Stomach (tissue), 9 donors: ENCODE data around the gene DCAF11. TPM values are rescaled to one million over a fixed set of nuclear protein-coding genes. Genes with fewer than 3 reads are reported as not detected.

Experiments
- DNase-seq, 2 donors: peaks; one replicate each; pipeline versions ENCODE4 v3.0.0 to v3.0.0-alpha.2; 2013 to 2019
- H3K27ac ChIP-seq, 5 donors: fragments of 200-600 bp in 4 of 5; sonication (generic) in 4 of 5; one replicate each; pipeline ENCODE4 v1.5.1; 2013 to 2019; ENCODE audit warnings: mild to moderate bottlenecking in 1 of 5, moderate library complexity in 1 of 5
- H3K27me3 ChIP-seq, 3 donors: fragments of 200-600 bp; sonication (generic); one replicate each; pipeline ENCODE4 v1.5.1; 2017 to 2019; ENCODE audit warnings: mixed run types in 1 of 3
- H3K36me3 ChIP-seq, 4 donors: fragments of 200-600 bp; sonication (generic); 1 replicate in 3 of 4; 2 replicates in 1 of 4; pipeline ENCODE4 v1.5.1; 2016 to 2019
- H3K4me1 ChIP-seq, 4 donors: fragments of 200-600 bp; sonication (generic); one replicate each; pipeline ENCODE4 v1.5.1; 2016 to 2019
- H3K4me3 ChIP-seq, 4 donors: fragments of 200-600 bp; sonication (generic) in 3 of 4; one replicate each; pipeline ENCODE4 v1.5.1; 2016 to 2019; ENCODE audit warnings: mild to moderate bottlenecking in 1 of 4
- H3K9me3 ChIP-seq, 4 donors: fragments of 200-600 bp; sonication (generic); one replicate each; pipeline ENCODE4 v1.5.1; 2016 to 2019
- CTCF ChIP-seq, 7 experiments: fragments of 450-650 bp in 4 of 7; fragments of 200-600 bp in 3 of 7; sonication (generic) in 3 of 7; IDR thresholded peaks; one replicate each; pipeline ENCODE4 v1.5.1; 2016 to 2019; ENCODE audit warnings: antibody characterized with exemption in 7 of 7, control low read depth in 2 of 7, mild to moderate bottlenecking in 1 of 7
- EP300 ChIP-seq: sonication (generic); formaldehyde crosslinking; IDR thresholded peaks from one replicate; pipeline ENCODE4 v1.6.1; 2017; ENCODE audit warnings: antibody characterized with exemption
- POLR2A ChIP-seq, 4 donors: fragments of 450-650 bp; IDR thresholded peaks; one replicate each; pipeline ENCODE4 v1.6.1; 2016; ENCODE audit warnings: antibody characterized with exemption in 4 of 4, control low read depth in 2 of 4, mild to moderate bottlenecking in 1 of 4, moderate library complexity in 1 of 4
- POLR2AphosphoS5 ChIP-seq, 3 donors: sonication (generic); formaldehyde crosslinking; IDR thresholded peaks; one replicate each; pipeline ENCODE4 v1.6.1; 2016; ENCODE audit warnings: antibody characterized with exemption in 3 of 3
- WGBS, 5 donors: extraction: QIAGEN DNeasy Blood & Tissue Kit in 3 of 5; methylation state at CpG; one replicate each; pipeline versions ENCODE4 v1.1.5 to v1.1.7; 2013 to 2018; 5-methylcytosine and 5-hydroxymethylcytosine counted together
- intact Hi-C: fragments of 100-400 bp; cut with DNase I; formaldehyde crosslinking; loops from one replicate; pipeline ENCODE4 v1.15.1; 2023; ENCODE audit warnings: low total_unique reads
- polyA plus RNA-seq, 3 donors: library from polyadenylated mRNA; stranded (reverse); fragments of 200-250 nt; gene quantifications; one replicate each; pipeline ENCODE4 v1.2.3, GENCODE V29; 2013
- total RNA-seq, 5 donors: library from RNA; depleted of rRNA; stranded (reverse); fragments of >200 nt; gene quantifications; one replicate each; pipeline versions ENCODE4 v1.1.0 to v1.2.3, GENCODE V29; 2014 to 2016
- donor health status: healthy with polysubstance abuse.
- donor health status: Bipolar disorder and iron deficiency.
- donor health status: healthy.

The DCAF11 gene
- total and polyA plus RNA-seq, 8 donors, result 27.7 to 396 (median 65.4) TPM

- Histone ChIP-seq H3K4me3 (no peak overlapping the region), H3K9me3 (no peaks in the 10 kb centered on the region), H3K27ac (no peak overlapping the region), H3K27me3 (peaks cover 0 to 17% (median 0%) of the 10 kb centered on the region in 3 donors), H3K36me3 (no peaks in the 10 kb centered on the region), H3K4me1 (peaks cover 6 to 19% (median 17%) of the 10 kb centered on the region in 4 donors)
- WGBS, 5 donors, result 73 to 87% (median 81%) methylated on average over 3 of the region's 3 CpGs
- intact Hi-C loops, result no loop called here
- TF ChIP-seq EP300, result no peak
- no peak for TF ChIP-seq CTCF (IDR thresholded peaks at IDR 0.05)
- TF ChIP-seq POLR2AphosphoS5 (IDR thresholded peaks at IDR 0.05), result no peak
- TF ChIP-seq POLR2A (IDR thresholded peaks at IDR 0.05), result no peak
- DNase-seq, result no peak
Measured at GRCh38 chr14:24083462-24083861, 31.1 kb upstream of the DCAF11 start.

GRCh38 chr14:24084440-24084839 lies 30.1 kb upstream of the DCAF11 start:
- Histone ChIP-seq H3K4me1 (peaks cover 6 to 19% (median 17%) of the 10 kb centered on the region in 4 donors), H3K36me3 (no peaks in the 10 kb centered on the region), H3K27ac (no peak overlapping the region), H3K4me3 (no peak overlapping the region), H3K9me3 (no peaks in the 10 kb centered on the region), H3K27me3 (peaks cover 0 to 17% (median 0%) of the 10 kb centered on the region in 3 donors)
- WGBS, 5 donors, result 89 to 98% (median 95%) methylated on average over 2 of the region's 2 CpGs
- intact Hi-C loops, result no loop called here
- DNase-seq, result no peak
- TF ChIP-seq POLR2A (IDR thresholded peaks at IDR 0.05) (no peak), POLR2AphosphoS5 (IDR thresholded peaks at IDR 0.05) (no peak), CTCF (IDR thresholded peaks at IDR 0.05) (no peak), EP300 (no peak)

GRCh38 chr14:24085215-24085614 lies 29.4 kb upstream of the DCAF11 start:
- no peaks in the 10 kb centered on the region for H3K36me3 ChIP-seq
- H3K4me3 ChIP-seq, result no peak overlapping the region
- peaks cover 0 to 17% (median 0%) of the 10 kb centered on the region in 3 donors for H3K27me3 ChIP-seq
- WGBS, 5 donors, result 90 to 100% (median 93%) methylated on average over 3 of the region's 3 CpGs
- H3K27ac ChIP-seq, result no peak overlapping the region
- H3K9me3 ChIP-seq, result no peaks in the 10 kb centered on the region
- intact Hi-C loops, result no loop called here
- peaks cover 6 to 18% (median 17%) of the 10 kb centered on the region in 4 donors for H3K4me1 ChIP-seq
- TF ChIP-seq EP300, result no peak
- no peak for TF ChIP-seq POLR2A (IDR thresholded peaks at IDR 0.05)
- TF ChIP-seq POLR2AphosphoS5 (IDR thresholded peaks at IDR 0.05), result no peak
- no peak for TF ChIP-seq CTCF (IDR thresholded peaks at IDR 0.05)
- DNase-seq, result no peak

- Histone ChIP-seq H3K36me3 (no peaks in the 10 kb centered on the region), H3K4me3 (no peak overlapping the region), H3K4me1 (peaks cover 0 to 18% (median 8%) of the 10 kb centered on the region in 4 donors), H3K27ac (no peak overlapping the region), H3K9me3 (no peaks in the 10 kb centered on the region), H3K27me3 (peaks cover 0 to 12% (median 0%) of the 10 kb centered on the region in 3 donors)
- no peak for DNase-seq
- no peak for TF ChIP-seq POLR2A (IDR thresholded peaks at IDR 0.05)
- TF ChIP-seq EP300, result no peak
- no peak for TF ChIP-seq CTCF (IDR thresholded peaks at IDR 0.05)
- no peak for TF ChIP-seq POLR2AphosphoS5 (IDR thresholded peaks at IDR 0.05)
- 78 to 87% (median 83%) methylated on average over 3 of the region's 3 CpGs for WGBS, 5 donors
- intact Hi-C loops, result no loop called here
Measured at GRCh38 chr14:24086193-24086955, 28.2 kb upstream of the DCAF11 start.
